ENCODE measurements around the gene LY9.
"Not testable (repeated sequence)": the region's sequence is repeated elsewhere in the genome, so short reads cannot be mapped to it uniquely, and the experiment has no call there.

LY9 gene

GRCh38 chr1:160863774-160864131, 67.8 kb downstream of the LY9 start:
- Histone ChIP-seq H3K27me3 (ENCODE audit: control insufficient read depth, insufficient read depth, low read length) (no peaks in the 10 kb centered on the region), H3K36me3 (ENCODE audit: control insufficient read depth, insufficient read depth, low read length) (no peaks in the 10 kb centered on the region), H3K4me1 (ENCODE audit: control insufficient read depth, insufficient read depth, low read length) (no peaks in the 10 kb centered on the region), H3K9ac (ENCODE audit: low read depth, low read length) (no peak overlapping the region), H3K9me3 (ENCODE audit: control insufficient read depth, insufficient read depth, low read length) (no peaks in the 10 kb centered on the region), H3K4me3 (ENCODE audit: low read depth, low read length) (no peak overlapping the region)

DNA sequence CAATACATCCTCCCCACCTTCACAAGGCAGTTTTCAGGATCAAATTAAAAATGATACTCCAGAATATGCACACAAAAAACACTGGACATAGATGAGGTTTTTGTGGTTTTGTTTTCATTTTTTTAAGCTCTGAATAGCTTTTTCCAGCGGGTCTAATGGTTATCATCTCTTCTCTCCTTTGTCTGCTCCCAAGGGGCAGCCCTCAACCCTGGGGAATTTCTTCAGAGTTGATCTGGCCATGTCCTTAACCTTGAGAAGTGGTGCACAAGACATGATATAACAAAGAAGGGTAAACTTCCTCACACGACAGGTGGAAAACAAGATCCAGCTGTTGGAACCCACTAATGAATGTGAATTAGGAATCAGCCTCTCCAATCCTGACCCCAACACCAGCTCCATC, 68.2 kb downstream of the LY9 start:
- Histone ChIP-seq H3K27me3 (ENCODE audit: control insufficient read depth, insufficient read depth, low read length) (no peaks in the 10 kb centered on the region), H3K4me1 (ENCODE audit: control insufficient read depth, insufficient read depth, low read length) (no peaks in the 10 kb centered on the region), H3K9me3 (ENCODE audit: control insufficient read depth, insufficient read depth, low read length) (no peaks in the 10 kb centered on the region), H3K9ac (ENCODE audit: low read depth, low read length) (no peak overlapping the region), H3K4me3 (ENCODE audit: low read depth, low read length) (no peak overlapping the region), H3K36me3 (ENCODE audit: control insufficient read depth, insufficient read depth, low read length) (no peaks in the 10 kb centered on the region)

DNA sequence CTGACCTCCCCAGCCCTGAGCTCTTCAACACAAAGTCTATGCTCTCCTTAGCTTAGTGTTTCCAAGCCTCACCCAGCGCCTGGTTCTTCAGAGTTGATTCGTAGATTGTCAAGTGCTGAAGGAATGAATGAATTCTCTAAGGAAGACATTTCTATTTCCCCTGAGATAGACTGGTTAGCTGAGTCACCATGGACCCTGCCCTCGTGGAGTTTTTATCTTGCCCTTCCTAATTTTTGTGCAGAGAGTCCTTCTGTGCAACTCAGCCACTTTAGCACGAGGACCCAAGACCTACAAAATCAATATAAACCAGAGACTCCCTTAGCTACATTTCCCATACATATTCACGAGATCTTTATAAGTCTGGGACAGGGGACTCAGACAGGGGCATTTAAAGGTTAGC, 69.4 kb downstream of the LY9 start:
- no peak overlapping the region for H3K9ac ChIP-seq (ENCODE audit: low read depth, low read length)
- H3K4me3 ChIP-seq (ENCODE audit: low read depth, low read length) = no peak overlapping the region
- H3K9me3 ChIP-seq (ENCODE audit: control insufficient read depth, insufficient read depth, low read length) = no peaks in the 10 kb centered on the region
- H3K36me3 ChIP-seq (ENCODE audit: control insufficient read depth, insufficient read depth, low read length) = no peaks in the 10 kb centered on the region
- H3K4me1 ChIP-seq (ENCODE audit: control insufficient read depth, insufficient read depth, low read length) = no peaks in the 10 kb centered on the region
- no peaks in the 10 kb centered on the region for H3K27me3 ChIP-seq (ENCODE audit: control insufficient read depth, insufficient read depth, low read length)

GRCh38 chr1:160866001-160866694, 70.2 kb downstream of the LY9 start:
- H3K4me1 ChIP-seq (ENCODE audit: control insufficient read depth, insufficient read depth, low read length) = no peaks in the 10 kb centered on the region
- no peaks in the 10 kb centered on the region for H3K9me3 ChIP-seq (ENCODE audit: control insufficient read depth, insufficient read depth, low read length)
- H3K9ac ChIP-seq (ENCODE audit: low read depth, low read length) = no peak overlapping the region
- H3K36me3 ChIP-seq (ENCODE audit: control insufficient read depth, insufficient read depth, low read length) = no peaks in the 10 kb centered on the region
- H3K27me3 ChIP-seq (ENCODE audit: control insufficient read depth, insufficient read depth, low read length) = no peaks in the 10 kb centered on the region
- H3K4me3 ChIP-seq (ENCODE audit: low read depth, low read length) = no peak overlapping the region

DNA sequence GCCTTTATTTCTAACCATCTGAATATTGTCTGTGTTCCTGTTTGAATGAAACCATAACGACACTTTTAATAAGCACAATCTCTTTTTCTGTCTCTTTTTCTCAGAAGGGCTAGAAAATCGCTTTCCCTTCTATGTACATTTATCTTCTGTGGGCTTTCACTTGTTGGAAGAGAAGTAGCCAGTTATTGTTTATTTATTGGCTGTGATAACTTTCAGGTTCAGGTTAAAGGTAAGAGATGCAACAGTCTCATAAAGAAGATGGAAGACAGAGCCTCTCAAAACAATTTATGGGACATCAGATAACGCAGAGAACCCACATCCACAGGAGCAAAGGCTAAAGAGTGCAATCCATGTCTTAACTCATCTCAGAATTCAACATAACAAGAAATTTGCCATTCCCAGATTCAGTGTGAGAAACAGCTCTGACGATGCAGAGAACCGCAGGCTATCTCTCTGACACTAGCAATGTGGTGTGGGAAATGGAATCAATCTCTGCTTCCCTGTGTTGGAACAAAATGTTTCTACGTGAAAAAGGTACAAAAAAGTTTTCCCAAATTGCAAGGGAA, 70.8 kb downstream of the LY9 start:
- H3K9ac ChIP-seq (ENCODE audit: low read depth, low read length) = no peak overlapping the region
- no peaks in the 10 kb centered on the region for H3K4me1 ChIP-seq (ENCODE audit: control insufficient read depth, insufficient read depth, low read length)
- H3K9me3 ChIP-seq (ENCODE audit: control insufficient read depth, insufficient read depth, low read length) = no peaks in the 10 kb centered on the region

GRCh38 chr1:160867651-160868050, 71.7 kb downstream of the LY9 start:
- H3K36me3 ChIP-seq (ENCODE audit: control insufficient read depth, insufficient read depth, low read length); H3K9ac ChIP-seq (ENCODE audit: low read depth, low read length); H3K4me3 ChIP-seq (ENCODE audit: low read depth, low read length); H3K9me3 ChIP-seq (ENCODE audit: control insufficient read depth, insufficient read depth, low read length); H3K27me3 ChIP-seq (ENCODE audit: control insufficient read depth, insufficient read depth, low read length); H3K4me1 ChIP-seq (ENCODE audit: control insufficient read depth, insufficient read depth, low read length): not testable (repeated sequence)

More for the DNA sequence above, 70.8 kb downstream of the LY9 start:
- no peaks in the 10 kb centered on the region for H3K27me3 ChIP-seq (ENCODE audit: control insufficient read depth, insufficient read depth, low read length)
- no peaks in the 10 kb centered on the region for H3K36me3 ChIP-seq (ENCODE audit: control insufficient read depth, insufficient read depth, low read length)
- no peak overlapping the region for H3K4me3 ChIP-seq (ENCODE audit: low read depth, low read length)

GRCh38 chr1:160868141-160868540, 72.2 kb downstream of the LY9 start:
- Histone ChIP-seq H3K9me3 (ENCODE audit: control insufficient read depth, insufficient read depth, low read length) (no peaks in the 10 kb centered on the region), H3K9ac (ENCODE audit: low read depth, low read length) (no peak overlapping the region), H3K36me3 (ENCODE audit: control insufficient read depth, insufficient read depth, low read length) (no peaks in the 10 kb centered on the region), H3K27me3 (ENCODE audit: control insufficient read depth, insufficient read depth, low read length) (no peaks in the 10 kb centered on the region), H3K4me1 (ENCODE audit: control insufficient read depth, insufficient read depth, low read length) (no peaks in the 10 kb centered on the region), H3K4me3 (ENCODE audit: low read depth, low read length) (no peak overlapping the region)

DNA sequence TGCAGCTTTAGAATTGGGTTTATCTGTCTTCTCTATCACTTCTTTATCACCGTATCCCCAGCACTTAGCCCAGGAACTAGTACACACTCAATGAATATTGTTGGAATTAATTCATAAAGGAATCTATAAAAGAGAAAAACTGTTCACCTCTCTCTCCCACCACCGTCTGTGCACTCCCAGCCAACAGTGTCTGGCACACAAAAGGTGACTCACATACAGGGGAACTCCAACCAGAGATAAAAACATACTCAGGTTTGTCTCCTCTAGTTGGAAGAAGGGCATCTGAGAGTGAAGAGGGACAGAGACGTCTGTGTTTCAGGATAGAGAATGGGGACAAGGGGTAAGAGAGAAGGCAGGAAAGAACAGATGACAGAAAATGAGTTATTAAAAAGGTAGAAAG, 79.0 kb downstream of the LY9 start:
- no peak overlapping the region for H3K9ac ChIP-seq (ENCODE audit: low read depth, low read length)
- H3K27me3 ChIP-seq (ENCODE audit: control insufficient read depth, insufficient read depth, low read length) = no peaks in the 10 kb centered on the region
- no peak overlapping the region for H3K4me3 ChIP-seq (ENCODE audit: low read depth, low read length)
- H3K36me3 ChIP-seq (ENCODE audit: control insufficient read depth, insufficient read depth, low read length) = no peaks in the 10 kb centered on the region
- H3K9me3 ChIP-seq (ENCODE audit: control insufficient read depth, insufficient read depth, low read length) = no peaks in the 10 kb centered on the region
- H3K4me1 ChIP-seq (ENCODE audit: control insufficient read depth, insufficient read depth, low read length) = no peaks in the 10 kb centered on the region

DNA sequence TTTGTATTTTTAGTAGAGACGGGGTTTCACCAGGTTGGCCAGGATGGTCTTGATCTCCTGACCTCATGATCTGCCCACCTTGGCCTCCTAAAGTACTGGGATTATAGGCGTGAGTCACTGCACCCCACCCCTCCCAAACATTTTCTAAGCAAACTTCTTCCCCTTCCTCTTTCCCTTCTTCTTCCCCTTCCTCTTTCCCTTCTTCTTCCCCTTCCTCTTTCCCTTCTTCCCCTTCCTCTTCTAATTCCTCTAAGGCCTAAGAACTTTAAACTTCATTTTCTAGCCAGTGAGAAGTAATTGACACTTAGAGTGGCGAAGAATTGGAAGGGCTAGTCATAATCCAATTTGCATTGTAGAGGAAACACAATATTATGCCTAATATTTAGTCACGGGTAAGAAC, 79.6 kb downstream of the LY9 start:
- not testable (repeated sequence) for H3K4me3 ChIP-seq (ENCODE audit: low read depth, low read length); H3K9ac ChIP-seq (ENCODE audit: low read depth, low read length); H3K4me1 ChIP-seq (ENCODE audit: control insufficient read depth, insufficient read depth, low read length); H3K9me3 ChIP-seq (ENCODE audit: control insufficient read depth, insufficient read depth, low read length); H3K36me3 ChIP-seq (ENCODE audit: control insufficient read depth, insufficient read depth, low read length); H3K27me3 ChIP-seq (ENCODE audit: control insufficient read depth, insufficient read depth, low read length)

GRCh38 chr1:160876311-160876710, 80.3 kb downstream of the LY9 start:
- Histone ChIP-seq H3K4me1 (ENCODE audit: control insufficient read depth, insufficient read depth, low read length) (no peaks in the 10 kb centered on the region), H3K9me3 (ENCODE audit: control insufficient read depth, insufficient read depth, low read length) (no peaks in the 10 kb centered on the region), H3K4me3 (ENCODE audit: low read depth, low read length) (no peak overlapping the region), H3K27me3 (ENCODE audit: control insufficient read depth, insufficient read depth, low read length) (no peaks in the 10 kb centered on the region), H3K9ac (ENCODE audit: low read depth, low read length) (no peak overlapping the region), H3K36me3 (ENCODE audit: control insufficient read depth, insufficient read depth, low read length) (no peaks in the 10 kb centered on the region)

DNA sequence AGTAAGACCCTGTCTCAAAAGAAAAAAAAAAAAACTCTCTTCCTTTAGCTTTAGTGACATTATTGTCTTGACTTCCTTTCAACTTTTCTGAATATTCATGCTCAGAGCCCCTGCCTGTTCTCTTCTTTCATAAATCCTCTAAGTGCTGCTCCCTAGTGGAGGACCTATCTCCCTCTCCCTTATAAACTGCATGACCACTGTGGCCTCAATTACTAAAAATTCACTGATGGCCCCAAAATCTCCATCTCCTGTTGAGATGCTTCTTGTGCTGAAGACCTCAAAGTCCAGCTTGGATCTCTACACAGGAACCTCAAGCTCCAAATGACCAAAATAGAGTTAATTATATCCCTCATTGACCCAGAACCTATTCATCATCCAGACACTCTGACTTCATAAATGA, 81.2 kb downstream of the LY9 start:
- Histone ChIP-seq H3K4me1 (ENCODE audit: control insufficient read depth, insufficient read depth, low read length) (no peaks in the 10 kb centered on the region), H3K36me3 (ENCODE audit: control insufficient read depth, insufficient read depth, low read length) (no peaks in the 10 kb centered on the region), H3K4me3 (ENCODE audit: low read depth, low read length) (no peak overlapping the region), H3K9me3 (ENCODE audit: control insufficient read depth, insufficient read depth, low read length) (no peaks in the 10 kb centered on the region), H3K9ac (ENCODE audit: low read depth, low read length) (no peak overlapping the region), H3K27me3 (ENCODE audit: control insufficient read depth, insufficient read depth, low read length) (no peaks in the 10 kb centered on the region)

All from iPS-15b (cell line).